GM18858 (cell line): Measurements from ENCODE around the gene OR6A2.

Experiments used
- ATAC-seq: cut with Tn5 transposase; IDR thresholded peaks from one replicate; pipeline ENCODE4 v1.9.1; 2021; ENCODE audit not compliant: unreplicated experiment

The OR6A2 gene

DNA sequence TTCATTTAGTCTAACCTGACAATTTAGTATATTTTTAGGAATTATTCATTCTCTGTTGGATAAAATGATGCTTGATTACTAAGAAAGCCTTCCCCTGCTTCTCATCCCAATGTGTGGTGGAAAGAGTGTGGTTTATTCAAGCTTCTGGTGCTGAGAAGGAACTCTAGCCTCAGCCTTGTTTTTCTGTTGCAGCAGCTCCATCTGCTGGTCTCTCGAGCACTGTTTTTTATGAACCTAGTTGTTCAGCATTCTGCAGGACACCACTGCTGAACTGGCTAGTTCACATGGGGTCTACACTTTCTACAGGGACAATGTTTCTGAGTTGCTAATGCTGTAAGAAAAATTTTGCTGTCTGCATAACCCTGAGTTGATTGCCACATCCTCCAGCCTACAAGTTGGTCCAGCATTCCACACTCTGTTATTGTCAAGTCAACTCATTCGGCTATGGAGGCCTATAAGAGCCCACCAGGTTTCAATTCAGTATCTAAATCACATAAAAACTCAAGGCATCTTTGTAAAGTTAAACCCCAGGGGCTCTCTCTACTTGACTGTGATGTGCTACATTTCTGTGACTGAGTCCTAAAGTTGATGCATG is 42.0 kb downstream of the OR6A2 start:
- peak; percentile 77 for ATAC-seq

DNA sequence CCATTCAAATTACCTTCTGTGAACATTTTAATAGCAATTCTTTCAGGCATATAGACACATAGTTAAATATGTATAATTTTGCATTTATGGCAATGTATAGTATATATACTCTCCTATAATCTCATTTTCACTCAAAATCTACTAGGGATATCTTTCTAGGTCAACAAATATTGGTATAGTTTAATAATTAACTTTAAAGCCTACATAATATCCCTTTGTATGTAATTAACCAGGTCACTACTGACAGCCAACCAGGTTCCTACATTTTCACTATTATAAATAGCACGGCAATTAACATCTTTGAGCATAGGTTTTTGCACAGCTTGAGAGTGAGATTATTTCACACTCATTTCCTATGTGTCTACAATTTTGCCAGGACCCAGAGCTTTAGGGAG is 43.5 kb downstream of the OR6A2 start:
- no peak for ATAC-seq

DNA sequence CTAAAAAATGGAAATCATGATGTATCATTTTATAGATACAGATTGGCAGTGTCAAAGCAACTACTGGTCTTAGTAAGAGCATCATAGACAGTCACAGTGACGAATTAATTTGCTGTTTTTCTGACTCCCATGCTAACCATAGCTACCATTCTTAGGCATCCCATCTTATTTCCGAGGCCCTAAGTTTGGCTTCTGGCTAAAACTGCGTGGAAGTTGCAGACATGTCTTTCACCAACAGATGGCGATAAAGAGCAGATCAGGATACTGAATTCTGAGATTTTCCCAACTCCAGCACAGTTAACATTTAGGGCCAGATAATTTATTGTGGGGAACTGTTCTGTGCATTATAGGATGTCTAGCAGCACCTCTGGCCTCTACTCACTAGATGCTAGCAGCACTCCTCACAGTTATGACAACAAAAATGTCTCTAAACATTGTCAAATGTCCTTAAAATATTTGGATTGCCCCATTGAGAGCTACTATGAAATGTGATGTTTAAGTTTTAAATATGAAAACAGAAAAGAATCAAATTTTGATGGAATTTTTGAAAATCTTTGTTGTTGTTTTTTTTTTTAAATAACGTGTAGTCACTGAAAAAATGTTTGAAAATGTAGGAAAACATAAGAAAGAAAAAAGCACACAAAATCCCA is 44.1 kb downstream of the OR6A2 start:
- no peak for ATAC-seq

DNA sequence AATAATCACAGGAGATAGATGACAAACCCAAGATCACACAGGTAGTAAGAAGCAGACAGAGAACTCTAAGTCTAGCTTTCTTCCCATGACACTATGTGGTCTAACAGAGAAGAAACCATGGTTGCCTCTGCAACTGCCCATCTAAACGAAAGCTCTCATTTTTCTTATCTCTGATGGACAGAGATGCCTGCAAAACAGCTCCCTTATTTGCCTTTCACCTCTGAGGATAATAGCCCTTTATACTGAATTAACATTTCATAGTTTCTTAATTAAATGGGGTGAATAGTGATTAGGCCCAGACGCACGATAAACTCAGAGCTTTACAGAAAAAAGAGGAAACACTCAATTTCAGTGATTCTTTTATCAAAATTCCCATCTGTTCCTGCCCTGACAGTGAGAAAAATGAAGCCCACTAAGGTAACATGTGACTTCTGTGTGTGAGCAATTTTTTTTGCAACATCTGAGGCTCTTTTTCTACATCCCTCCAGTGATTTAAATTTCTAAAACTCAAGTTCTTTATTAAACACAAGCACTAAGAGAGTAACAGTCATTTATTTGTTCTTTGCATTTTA is 52.3 kb downstream of the OR6A2 start:
- no peak for ATAC-seq

DNA sequence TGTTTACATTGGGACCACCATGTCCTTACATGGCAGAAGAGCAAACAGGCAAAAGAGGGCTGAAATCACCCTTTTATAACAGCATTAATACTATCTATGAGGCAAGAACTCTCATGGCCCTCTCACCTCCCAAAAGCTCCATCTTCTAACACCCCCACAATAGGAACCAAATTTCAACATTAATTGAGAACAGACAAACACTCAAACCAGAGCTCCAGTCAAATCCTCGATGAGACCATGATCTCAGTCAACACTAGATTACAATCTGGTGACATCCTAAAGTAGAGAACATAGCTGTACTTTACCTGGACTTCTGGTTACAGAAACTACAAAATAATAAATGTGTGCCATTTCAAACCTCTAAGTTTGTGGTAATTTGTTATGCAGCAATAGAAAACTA is 52.9 kb downstream of the OR6A2 start:
- ATAC-seq, result no peak

DNA sequence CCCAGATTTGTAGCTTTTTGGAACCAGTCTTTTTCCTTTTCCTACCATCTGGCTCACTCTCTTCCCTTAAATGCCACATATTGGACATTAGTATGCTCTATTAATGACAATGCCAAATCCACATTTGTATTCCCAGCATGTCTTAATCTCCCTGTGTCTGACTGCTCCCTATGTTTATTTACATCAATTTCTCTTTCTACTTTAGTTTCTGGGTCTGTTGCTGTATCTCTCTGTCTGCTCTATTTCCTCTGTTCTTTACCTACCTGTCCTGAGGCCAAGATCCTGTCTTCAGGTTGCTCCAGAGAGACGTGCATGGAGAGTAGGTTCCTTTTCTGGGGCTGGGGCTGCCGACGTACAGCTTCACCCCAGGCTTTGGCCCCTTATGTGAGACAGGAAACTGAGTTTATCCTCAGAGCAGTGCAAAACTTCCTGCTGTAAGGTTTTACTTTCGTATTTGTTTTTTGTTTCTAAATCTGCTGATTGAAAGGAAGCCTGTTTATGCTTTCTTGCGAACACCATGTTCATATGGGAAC is 53.3 kb downstream of the OR6A2 start:
- ATAC-seq, result peak; percentile 80

DNA sequence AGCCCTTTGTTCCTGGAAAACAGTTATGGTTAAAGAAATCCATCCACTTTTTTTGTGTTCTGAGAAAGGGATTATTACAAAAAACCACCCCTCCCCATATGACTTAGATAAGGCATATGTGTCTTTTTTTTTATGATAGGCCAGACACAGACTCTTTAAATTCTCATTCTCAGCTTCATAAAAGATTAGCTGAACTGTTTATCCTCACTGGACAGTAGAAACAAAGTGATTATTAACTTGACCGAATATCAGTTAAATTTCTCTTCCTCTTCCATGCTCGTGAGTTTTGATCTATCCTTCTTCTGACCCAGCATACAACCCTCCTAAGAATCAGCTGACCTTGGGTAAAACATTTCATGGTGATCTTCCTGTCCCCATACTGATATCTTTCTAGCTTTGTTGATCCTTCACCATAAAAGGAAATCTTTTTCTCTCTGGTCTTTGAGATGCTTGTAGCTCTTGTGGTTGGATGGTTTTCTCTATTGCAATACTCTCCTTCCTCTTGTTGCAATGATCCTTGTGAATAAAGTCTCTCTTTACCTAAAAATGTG is 53.9 kb downstream of the OR6A2 start:
- peak; percentile 43 for ATAC-seq

DNA sequence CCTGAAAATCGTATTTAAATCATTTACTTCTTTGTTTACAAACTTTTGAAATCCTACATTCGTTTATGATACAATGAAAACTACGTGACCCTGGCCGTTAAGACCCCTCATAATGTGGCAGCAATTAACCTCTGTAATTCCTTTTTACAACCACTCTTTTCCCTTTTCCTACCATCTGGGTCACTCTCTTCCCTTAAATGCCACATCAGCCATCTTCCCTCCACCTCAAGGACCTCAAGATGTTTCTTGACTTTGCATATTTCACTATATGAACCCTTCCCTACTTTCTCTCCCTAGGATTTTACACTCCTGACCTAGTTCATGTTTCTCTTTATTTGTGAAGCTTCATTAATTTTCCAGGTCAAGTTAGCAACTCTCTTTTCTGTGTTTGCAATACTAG is 54.5 kb downstream of the OR6A2 start:
- no peak for ATAC-seq

DNA sequence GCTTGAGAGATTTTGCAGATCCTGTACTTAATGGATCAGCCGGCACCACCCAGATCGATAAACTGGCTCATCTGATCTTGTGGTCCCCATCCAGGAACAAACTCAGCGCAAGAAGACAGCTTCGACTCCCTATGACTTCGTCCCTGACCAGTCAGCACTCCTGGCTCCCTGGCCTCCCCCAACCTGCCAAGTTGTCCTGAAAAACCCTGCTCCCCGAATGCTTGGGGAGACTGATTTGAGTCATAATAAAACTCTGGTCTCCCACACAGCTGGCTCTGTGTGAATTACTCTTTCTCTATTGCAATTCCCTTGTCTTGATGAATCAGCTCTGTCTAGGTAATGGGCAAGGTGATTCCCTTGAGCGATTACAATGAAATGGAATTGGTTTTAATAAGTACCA is 57.2 kb downstream of the OR6A2 start:
- ATAC-seq, result no peak
